ENCODE data around the gene POLDIP2.

POLDIP2 gene

DNA sequence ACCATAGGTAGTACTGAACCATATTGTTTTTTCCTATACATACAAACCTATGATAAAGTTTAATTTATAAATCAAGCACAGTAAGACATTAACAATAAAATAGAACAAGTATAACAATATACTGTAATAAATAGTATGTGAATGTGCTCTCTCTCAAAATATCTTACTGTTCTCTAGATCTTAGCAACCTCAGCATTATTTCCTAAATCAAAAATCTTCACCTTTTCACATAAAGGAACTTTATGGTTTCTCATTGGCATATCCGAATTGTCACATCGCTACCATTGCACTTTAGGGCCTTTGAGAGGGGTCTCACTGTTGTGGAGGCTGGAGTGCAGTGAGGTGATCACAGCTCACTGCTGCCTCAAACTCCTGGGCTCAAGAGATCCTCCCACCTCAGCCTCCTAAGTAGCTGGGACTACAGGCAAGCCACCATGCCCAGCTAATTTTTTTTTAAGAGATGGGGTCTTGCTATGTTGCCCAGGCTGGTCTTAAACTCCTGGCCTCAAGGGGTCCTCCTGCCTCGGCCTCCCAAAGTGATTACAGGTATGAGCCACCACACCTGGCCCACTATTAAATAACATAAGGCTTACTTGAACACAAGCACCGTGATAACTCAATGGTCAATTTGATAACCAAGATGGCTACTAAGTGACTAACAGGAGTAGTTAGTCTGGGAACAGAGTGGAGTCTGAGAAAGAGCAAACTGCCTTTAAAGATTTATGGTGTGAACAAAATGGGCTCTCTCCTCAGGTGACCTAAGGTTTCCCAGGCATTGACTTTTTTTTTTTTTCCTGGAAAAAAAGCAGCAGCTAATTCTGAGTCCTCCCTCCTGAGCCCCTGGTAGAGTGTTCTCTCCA, 41.3 kb downstream of the POLDIP2 start:
- no peak overlapping the region for H3K4me3 ChIP-seq (replicated peaks; ENCODE audit: low read depth, low read length)
- TF ChIP-seq, protein P1, sequence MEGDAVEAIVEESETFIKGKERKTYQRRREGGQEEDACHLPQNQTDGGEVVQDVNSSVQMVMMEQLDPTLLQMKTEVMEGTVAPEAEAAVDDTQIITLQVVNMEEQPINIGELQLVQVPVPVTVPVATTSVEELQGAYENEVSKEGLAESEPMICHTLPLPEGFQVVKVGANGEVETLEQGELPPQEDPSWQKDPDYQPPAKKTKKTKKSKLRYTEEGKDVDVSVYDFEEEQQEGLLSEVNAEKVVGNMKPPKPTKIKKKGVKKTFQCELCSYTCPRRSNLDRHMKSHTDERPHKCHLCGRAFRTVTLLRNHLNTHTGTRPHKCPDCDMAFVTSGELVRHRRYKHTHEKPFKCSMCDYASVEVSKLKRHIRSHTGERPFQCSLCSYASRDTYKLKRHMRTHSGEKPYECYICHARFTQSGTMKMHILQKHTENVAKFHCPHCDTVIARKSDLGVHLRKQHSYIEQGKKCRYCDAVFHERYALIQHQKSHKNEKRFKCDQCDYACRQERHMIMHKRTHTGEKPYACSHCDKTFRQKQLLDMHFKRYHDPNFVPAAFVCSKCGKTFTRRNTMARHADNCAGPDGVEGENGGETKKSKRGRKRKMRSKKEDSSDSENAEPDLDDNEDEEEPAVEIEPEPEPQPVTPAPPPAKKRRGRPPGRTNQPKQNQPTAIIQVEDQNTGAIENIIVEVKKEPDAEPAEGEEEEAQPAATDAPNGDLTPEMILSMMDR (IDR thresholded peaks at IDR 0.05; ENCODE audit: low read depth, low read length, missing control alignments), result no peak
- no peak for DNase-seq (ENCODE audit: extremely low read depth, low read depth)

DNA sequence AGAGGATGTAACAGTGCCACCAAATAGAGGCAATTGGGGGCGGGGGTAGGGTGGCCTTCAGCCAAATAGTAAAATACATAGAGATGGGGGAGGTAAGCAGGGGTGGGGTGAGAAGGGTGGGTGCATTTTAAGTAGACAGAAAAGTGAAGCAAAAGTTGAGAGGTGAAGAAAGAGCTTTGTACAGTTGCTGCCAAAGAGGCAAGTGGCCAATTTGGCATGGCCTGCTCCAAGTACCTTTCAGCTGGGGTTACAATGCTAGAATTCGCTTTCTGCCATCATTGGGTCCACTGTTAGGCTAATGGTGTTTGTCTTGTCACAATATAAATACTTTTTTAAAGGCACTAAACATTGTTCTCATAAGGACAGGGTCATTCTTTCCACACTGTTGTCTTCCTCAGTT, 43.5 kb downstream of the POLDIP2 start:
- no peak for DNase-seq (ENCODE audit: extremely low read depth, low read depth)
- TF ChIP-seq, protein P1 (IDR thresholded peaks at IDR 0.05; ENCODE audit: low read depth, low read length, missing control alignments), result no peak
- no peak overlapping the region for H3K4me3 ChIP-seq (replicated peaks; ENCODE audit: low read depth, low read length)

DNA sequence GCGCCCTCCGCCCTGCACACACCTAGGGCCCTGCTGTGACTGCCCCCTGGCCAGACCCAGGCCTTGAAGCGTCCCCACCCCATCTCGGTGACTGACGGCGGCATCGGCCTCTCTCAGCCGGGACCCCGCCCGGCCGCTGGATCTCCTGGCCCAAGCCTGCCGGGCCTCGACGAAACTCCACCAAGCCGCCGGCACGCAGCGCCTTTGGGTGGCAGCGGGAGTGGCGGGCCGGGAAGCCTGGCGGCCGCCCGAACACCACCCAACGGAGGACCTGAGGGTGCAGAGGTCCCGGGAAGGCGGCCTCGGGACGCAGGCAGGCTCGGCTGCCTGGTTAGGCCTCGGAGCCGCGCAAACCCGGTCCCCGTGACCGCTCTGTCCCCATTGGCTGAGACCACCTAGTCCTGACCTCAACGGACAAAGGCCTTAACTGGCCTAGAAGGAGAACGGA, 50.3 kb downstream of the POLDIP2 start:
- TF ChIP-seq, protein P1 (IDR thresholded peaks at IDR 0.05; ENCODE audit: low read depth, low read length, missing control alignments), result no peak
- DNase-seq (ENCODE audit: extremely low read depth, low read depth), result no peak
- no peak overlapping the region for H3K4me3 ChIP-seq (replicated peaks; ENCODE audit: low read depth, low read length)

- no peak overlapping the region for H3K4me3 ChIP-seq (replicated peaks; ENCODE audit: low read depth, low read length)
- TF ChIP-seq, protein P1 (IDR thresholded peaks at IDR 0.05; ENCODE audit: low read depth, low read length, missing control alignments), result no peak
- no peak for DNase-seq (ENCODE audit: extremely low read depth, low read depth)
Observed at GRCh38 chr17:28298449-28298848, 58.9 kb downstream of the POLDIP2 start.
